Activated CD4-positive, alpha-beta memory T cell treated with anti-CD3 and anti-CD28 coated beads, Interleukin-2, amount 10 ng/mL, durations not matched to agents 7 days and 5 days (primary cell): ENCODE measurements around the gene ATP9B. TPM values are rescaled to one million over a fixed set of nuclear protein-coding genes. Genes with fewer than 3 reads are reported as not detected.

Source experiments
- CTCF ChIA-PET: fragments of 350-600 bp; sonication (Branson Sonifier 250); formaldehyde crosslinking; loops from one replicate; lab custom pipeline; 2021; ENCODE audit warnings: antibody characterized with exemption, inconsistent platforms; lab: Charles Lee
- POLR2A ChIA-PET: fragments of 350-600 bp; sonication (Branson Sonifier 250); formaldehyde crosslinking; loops from one replicate; lab custom pipeline; 2021; ENCODE audit warnings: antibody characterized with exemption; lab: Charles Lee
- DNase-seq: peaks from one replicate; pipeline ENCODE4 v3.0.0-alpha.2; 2020
- H3K27ac Mint-ChIP-seq: one replicate; pipeline ENCODE4 v1.8.0; 2021; ENCODE audit warnings: mild to moderate bottlenecking, mixed read lengths
- H3K27me3 Mint-ChIP-seq: one replicate; pipeline ENCODE4 v1.8.0; 2021; ENCODE audit warnings: mixed read lengths
- H3K36me3 Mint-ChIP-seq: one replicate; pipeline ENCODE4 v1.8.0; 2021; ENCODE audit warnings: low read depth, mixed read lengths
- H3K4me1 Mint-ChIP-seq: one replicate; pipeline ENCODE4 v1.8.0; 2021; ENCODE audit warnings: mixed read lengths
- H3K4me3 Mint-ChIP-seq: one replicate; pipeline ENCODE4 v1.8.0; 2021; ENCODE audit warnings: mild to moderate bottlenecking, mixed read lengths
- H3K9me3 Mint-ChIP-seq: one replicate; pipeline ENCODE4 v1.8.0; 2021; ENCODE audit warnings: mixed read lengths
- total RNA-seq, 2 experiments: library from RNA; stranded (reverse); gene quantifications; one replicate each; pipeline ENCODE4 v1.2.3, GENCODE V29; 2021

The ATP9B gene
- total RNA-seq, 2 experiments from 2014 or later: 25.7 to 27.2 TPM

DNA sequence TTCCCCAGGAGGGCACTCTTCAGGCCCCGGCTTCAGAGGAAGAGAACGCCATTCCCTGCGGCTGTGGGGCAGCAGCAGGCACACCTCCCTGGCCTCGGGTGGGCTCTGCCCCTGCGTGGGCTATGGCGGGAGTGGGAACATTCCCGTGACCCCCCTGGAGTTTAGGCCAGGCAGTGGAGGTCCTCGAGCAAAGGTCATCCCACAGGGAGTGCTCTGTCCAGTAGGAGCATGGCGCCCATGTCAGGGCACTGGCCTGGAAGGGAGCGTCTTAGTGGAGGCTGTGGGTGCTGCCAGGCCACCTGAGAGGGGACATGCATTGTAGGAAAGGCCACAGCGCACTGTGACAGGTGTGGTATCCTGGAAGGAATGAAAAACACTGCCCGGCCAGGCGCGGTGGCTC is 317.4 kb downstream of the ATP9B start:
- Mint-ChIP-seq H3K36me3 (no peaks in the 10 kb centered on the region), H3K9me3 (no peaks in the 10 kb centered on the region), H3K4me1 (no peaks in the 10 kb centered on the region), H3K4me3 (no peak overlapping the region), H3K27me3 (peaks cover 28% of the 10 kb centered on the region), H3K27ac (no peak overlapping the region)
- CTCF ChIA-PET: no interaction called here
- POLR2A ChIA-PET: no interaction called here
- DNase-seq: no peak

DNA sequence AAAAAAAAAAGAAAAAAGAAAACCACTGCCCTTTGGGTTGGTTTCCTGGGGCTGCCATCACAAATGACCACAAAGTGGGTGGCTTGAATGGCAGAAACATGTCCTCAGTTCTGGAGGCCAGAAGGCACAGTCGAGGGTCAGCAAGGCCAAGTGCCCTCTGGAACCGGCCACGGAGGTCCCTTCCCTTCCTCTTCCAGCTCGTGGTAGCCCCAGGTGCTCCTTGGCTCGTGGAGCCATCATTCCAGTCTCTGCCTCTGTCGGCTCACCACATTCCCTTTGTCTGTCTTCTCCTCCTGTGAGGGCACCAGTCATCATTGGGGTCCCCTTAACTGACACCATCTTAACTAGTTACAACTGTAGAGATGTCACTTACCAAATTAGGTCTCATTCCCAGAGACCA is 318.0 kb downstream of the ATP9B start:
- no peak overlapping the region for H3K27ac Mint-ChIP-seq
- POLR2A ChIA-PET: no interaction called here
- DNase-seq: no peak
- CTCF ChIA-PET: interaction anchor here (2.7 kb wide), 1 partner anchor 8 kb away, joined by 12 read pairs; no protein-coding TSS in a partner anchor
- no peaks in the 10 kb centered on the region for H3K36me3 Mint-ChIP-seq
- H3K4me1 Mint-ChIP-seq: peaks cover 2% of the 10 kb centered on the region
- peaks cover 33% of the 10 kb centered on the region for H3K27me3 Mint-ChIP-seq
- no peak overlapping the region for H3K4me3 Mint-ChIP-seq
- H3K9me3 Mint-ChIP-seq: no peaks in the 10 kb centered on the region

DNA sequence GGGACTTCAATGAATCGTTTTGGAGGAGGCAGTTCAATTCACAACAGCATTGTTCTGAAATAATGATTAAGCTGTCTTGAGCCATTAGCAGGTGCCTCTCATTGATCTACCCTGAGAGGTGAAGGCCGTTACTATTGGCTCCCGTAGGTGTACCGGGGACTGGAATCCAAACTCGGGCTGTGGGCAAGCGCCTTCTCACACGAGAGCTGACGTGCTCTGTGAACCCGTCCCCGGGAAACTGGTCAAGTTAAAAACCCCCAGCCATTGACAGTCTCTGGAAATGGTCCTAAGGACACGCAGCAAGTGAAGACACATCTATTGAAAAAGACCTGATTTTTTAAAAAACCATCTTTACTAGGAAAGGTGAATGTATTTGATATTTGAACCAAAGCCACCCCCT is 318.4 kb downstream of the ATP9B start:
- ChIA-PET CTCF (interaction anchor here (2.7 kb wide), 1 partner anchor 8 kb away, joined by 12 read pairs; no protein-coding TSS in a partner anchor), POLR2A (interaction anchor here (1.2 to 1.8 kb wide), 2 partner anchors 10 to 18 kb away, joined by 3 to 4 read pairs; no protein-coding TSS in a partner anchor)
- Mint-ChIP-seq H3K4me1 (peaks cover 4% of the 10 kb centered on the region), H3K27me3 (peaks cover 37% of the 10 kb centered on the region), H3K36me3 (no peaks in the 10 kb centered on the region), H3K9me3 (no peaks in the 10 kb centered on the region), H3K27ac (no peak overlapping the region), H3K4me3 (no peak overlapping the region)
- DNase-seq: no peak

DNA sequence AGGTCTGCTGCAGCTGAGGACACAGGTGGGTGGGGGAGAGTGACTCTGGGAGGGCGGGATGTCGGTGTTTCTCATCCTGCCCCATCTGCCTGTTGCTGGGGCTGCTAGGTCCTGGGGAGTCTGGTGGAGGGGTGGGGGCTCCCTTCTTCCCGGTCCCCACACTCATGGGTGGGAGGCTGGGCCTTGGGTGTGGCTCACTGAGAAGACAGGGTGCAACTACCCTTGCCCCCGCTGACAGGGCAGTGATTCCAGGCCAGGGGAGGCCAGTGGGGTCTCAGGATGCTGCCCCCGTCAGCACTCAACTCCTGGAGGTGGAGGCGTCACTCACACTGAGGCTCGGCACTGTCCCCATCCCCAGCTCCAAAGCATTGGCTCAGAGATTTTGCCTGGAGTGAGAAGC is 318.8 kb downstream of the ATP9B start:
- H3K36me3 Mint-ChIP-seq: no peaks in the 10 kb centered on the region
- no peak overlapping the region for H3K4me3 Mint-ChIP-seq
- H3K27me3 Mint-ChIP-seq: peaks cover 41% of the 10 kb centered on the region
- ChIA-PET CTCF (interaction anchor here (2.7 kb wide), 1 partner anchor 8 kb away, joined by 12 read pairs; no protein-coding TSS in a partner anchor), POLR2A (interaction anchor here (1.2 to 1.8 kb wide), 2 partner anchors 10 to 17 kb away, joined by 3 to 4 read pairs; no protein-coding TSS in a partner anchor)
- H3K9me3 Mint-ChIP-seq: no peaks in the 10 kb centered on the region
- no peak overlapping the region for H3K27ac Mint-ChIP-seq
- no peak for DNase-seq
- H3K4me1 Mint-ChIP-seq: peaks cover 7% of the 10 kb centered on the region

DNA sequence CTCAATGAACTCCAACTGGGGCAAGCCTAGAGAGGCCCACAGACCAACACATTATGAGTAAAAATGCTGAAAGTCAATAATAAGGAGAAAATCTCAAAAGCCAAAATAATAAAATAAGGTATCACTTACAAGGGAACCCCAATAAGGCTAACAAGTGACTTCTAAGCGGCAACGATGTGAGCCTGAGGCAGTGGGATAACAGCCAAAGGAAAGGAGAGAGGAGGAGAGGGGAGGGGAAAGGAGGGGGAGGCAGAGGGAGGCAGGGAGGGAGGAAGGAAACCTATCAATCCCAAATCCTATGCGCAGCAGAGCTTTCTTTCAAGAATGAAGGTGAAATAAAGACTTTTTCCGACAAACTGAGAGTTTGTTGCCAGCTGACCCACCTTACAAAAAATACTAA is 320.5 kb downstream of the ATP9B start:
- no peak for DNase-seq
- CTCF ChIA-PET: interaction anchor here (1.6 to 2.7 kb wide), 2 partner anchors 10 to 134 kb away, joined by 6 to 12 read pairs; no protein-coding TSS in a partner anchor
- H3K27me3 Mint-ChIP-seq: peaks cover 46% of the 10 kb centered on the region

DNA sequence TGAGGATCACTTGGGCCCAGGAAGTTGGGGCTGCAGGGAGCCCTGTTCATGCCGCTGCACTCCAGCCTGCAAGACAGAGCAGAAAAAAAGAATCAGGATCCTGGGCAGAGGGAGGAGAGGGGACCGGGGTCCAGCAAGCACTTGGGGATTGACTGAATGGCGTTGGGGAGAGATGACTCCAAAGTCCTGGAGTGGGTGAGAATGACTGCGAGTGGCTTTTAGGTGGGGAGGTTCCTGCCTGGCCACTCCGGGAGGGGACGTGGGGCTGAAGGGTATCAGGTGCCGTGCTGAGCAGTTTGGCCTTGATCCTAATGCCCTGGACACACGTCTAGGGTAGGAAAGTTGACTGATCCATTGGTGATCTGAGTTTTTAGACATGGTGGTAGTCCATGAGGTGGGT is 323.0 kb downstream of the ATP9B start:
- Mint-ChIP-seq H3K27me3 (peaks cover 48% of the 10 kb centered on the region), H3K4me1 (peaks cover 14% of the 10 kb centered on the region), H3K9me3 (no peaks in the 10 kb centered on the region), H3K4me3 (peak overlapping the region; percentile 21), H3K27ac (no peak overlapping the region), H3K36me3 (no peaks in the 10 kb centered on the region)
- ChIA-PET POLR2A (interaction anchor here (1.0 to 2.7 kb wide), 3 partner anchors 13 to 124 kb away, joined by 3 to 28 read pairs (median 6); no protein-coding TSS in a partner anchor), CTCF (interaction anchor here (0.7 to 2.1 kb wide), 4 partner anchors 11 to 138 kb away, joined by 4 to 11 read pairs (median 4); no protein-coding TSS in a partner anchor)
- no peak for DNase-seq

More for the DNA sequence above, 320.5 kb downstream of the ATP9B start:
- POLR2A ChIA-PET: no interaction called here
- H3K4me3 Mint-ChIP-seq: no peak overlapping the region
- H3K9me3 Mint-ChIP-seq: no peaks in the 10 kb centered on the region
- H3K36me3 Mint-ChIP-seq: no peaks in the 10 kb centered on the region
- no peak overlapping the region for H3K27ac Mint-ChIP-seq
- H3K4me1 Mint-ChIP-seq: peaks cover 13% of the 10 kb centered on the region

DNA sequence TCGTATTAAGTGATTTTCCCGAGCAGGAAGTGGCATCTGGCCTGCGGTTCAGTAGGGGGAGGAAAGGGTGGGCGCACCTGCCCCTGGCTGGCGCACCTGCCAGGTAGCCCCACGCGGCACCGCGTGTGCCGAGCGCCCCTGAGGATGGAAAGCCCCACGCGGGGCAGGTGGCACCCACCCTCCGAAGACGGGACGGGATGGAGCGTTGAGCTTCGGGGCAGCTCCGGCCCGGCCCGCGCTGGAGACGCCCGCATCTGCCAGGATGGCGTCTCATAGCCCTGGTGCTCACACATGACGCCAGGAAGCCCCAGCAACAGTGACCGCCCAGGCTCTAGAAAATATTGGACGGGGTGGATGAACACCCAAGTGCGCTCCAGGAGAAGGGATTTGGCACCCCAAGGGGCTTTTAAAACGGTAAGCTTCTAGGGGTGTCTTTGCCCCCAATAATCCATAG is 324.0 kb downstream of the ATP9B start:
- Mint-ChIP-seq H3K4me3 (peak overlapping the region; percentile 75), H3K36me3 (no peaks in the 10 kb centered on the region), H3K4me1 (peaks cover 17% of the 10 kb centered on the region), H3K9me3 (no peaks in the 10 kb centered on the region), H3K27ac (no peak overlapping the region), H3K27me3 (peaks cover 44% of the 10 kb centered on the region)
- CTCF ChIA-PET: interaction anchor here (1.3 to 2.1 kb wide), 3 partner anchors 12 to 136 kb away, joined by 3 to 11 read pairs (median 4); no protein-coding TSS in a partner anchor
- no peak for DNase-seq
- POLR2A ChIA-PET: interaction anchor here (0.6 to 2.7 kb wide), 5 partner anchors 12 to 557 kb away, joined by 3 to 28 read pairs (median 4); no protein-coding TSS in a partner anchor

DNA sequence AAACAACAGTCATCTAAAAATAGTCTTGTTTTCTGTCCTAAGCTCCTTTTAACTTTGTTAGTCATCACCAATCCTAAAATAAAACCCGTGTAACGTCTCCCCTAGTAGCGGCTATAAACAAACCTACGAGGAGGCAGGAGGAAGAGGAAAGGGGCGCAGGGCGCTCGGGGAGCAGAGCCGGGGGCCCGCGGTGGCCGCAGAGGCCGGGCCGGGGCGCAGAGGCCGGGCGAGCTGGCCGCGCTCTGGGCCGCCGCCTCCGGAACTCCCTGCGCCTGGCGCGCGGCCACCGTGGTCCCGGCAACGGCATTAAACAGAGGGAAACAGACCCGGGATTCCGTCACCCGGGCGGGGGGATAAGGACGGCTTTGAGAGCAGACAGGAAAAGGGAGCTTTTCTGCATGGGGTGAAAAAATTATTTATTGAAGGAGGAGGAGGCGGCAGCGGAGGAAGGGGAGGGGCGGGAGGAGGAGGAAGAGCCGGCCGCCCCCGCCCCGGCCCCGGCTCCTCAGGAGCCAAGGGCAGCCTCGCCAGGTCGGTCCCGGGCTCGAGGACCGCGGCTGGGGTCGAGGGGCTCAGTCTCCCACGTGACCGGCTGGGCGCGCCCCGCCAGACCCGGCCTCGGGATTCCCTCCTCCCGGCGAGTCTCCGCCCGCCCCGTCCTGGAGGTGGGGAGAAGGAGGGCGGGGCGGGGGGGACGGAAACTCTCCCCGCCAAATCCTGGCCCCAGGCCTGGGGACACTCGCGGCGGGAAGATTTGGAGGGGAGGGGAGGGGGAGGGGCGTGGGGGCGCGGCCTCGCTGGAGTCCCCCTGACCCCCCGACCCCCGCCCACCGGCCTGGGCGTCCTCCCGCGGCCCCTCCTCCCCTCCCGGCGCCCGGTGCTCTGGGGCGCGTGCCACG is 324.7 kb downstream of the ATP9B start:
- H3K27me3 Mint-ChIP-seq: peaks cover 40% of the 10 kb centered on the region
- POLR2A ChIA-PET: interaction anchor here (0.6 to 2.7 kb wide), 5 partner anchors 11 to 556 kb away, joined by 3 to 28 read pairs (median 4); no protein-coding TSS in a partner anchor
- H3K4me3 Mint-ChIP-seq: peak overlapping the region; percentile 75
- no peak overlapping the region for H3K27ac Mint-ChIP-seq
- DNase-seq: peak; percentile 42
- CTCF ChIA-PET: interaction anchor here (1.3 to 2.1 kb wide), 3 partner anchors 13 to 136 kb away, joined by 3 to 11 read pairs (median 4); no protein-coding TSS in a partner anchor
- peaks cover 1% of the 10 kb centered on the region for H3K36me3 Mint-ChIP-seq
- peaks cover 22% of the 10 kb centered on the region for H3K4me1 Mint-ChIP-seq
- H3K9me3 Mint-ChIP-seq: no peaks in the 10 kb centered on the region

DNA sequence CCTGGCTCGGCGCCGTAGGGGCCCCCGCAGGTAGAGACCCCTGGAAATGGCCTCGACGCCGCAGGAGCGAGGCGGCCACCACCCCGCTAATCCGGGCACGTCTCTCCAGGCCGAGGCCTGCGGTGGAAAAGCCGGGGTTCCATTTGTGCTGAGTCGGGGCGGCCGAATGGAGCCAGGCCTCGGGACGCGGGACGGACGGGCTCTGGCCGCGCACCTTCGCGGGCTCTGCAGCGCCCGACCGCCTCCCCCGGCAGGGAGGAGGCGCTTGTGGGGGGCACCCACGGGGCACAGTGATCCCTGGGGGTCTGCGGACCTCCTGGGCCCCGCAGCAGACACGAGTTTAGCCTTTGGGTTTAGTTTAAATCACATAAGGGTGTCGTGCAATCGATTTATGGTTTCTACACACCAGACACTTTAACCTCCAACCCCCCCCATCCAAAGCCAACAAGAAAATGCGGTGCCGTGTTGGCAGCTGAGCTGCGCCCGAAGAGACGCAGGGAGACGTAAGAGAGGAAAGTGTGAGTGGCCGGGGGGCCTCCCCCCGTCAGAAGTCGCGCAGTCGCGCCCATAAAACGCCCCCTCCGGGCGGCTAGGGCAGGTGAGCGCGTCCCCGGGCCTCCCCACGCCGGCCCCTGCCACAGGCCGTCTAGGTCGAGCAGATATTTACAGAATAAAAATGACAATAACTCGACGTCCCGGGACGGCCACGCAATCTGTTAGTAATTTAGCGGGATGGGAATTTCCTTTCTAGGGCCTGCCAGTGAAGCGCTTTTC is 325.5 kb downstream of the ATP9B start:
- Mint-ChIP-seq H3K27ac (no peak overlapping the region), H3K4me3 (peak overlapping the region; percentile 68), H3K36me3 (peaks cover 3% of the 10 kb centered on the region), H3K27me3 (peaks cover 32% of the 10 kb centered on the region), H3K9me3 (no peaks in the 10 kb centered on the region), H3K4me1 (peaks cover 24% of the 10 kb centered on the region)
- DNase-seq: peak; percentile 41
- POLR2A ChIA-PET: interaction anchor here (2.7 to 3.1 kb wide), 2 partner anchors 10 to 121 kb away, joined by 7 to 28 read pairs; no protein-coding TSS in a partner anchor
- CTCF ChIA-PET: no interaction called here

DNA sequence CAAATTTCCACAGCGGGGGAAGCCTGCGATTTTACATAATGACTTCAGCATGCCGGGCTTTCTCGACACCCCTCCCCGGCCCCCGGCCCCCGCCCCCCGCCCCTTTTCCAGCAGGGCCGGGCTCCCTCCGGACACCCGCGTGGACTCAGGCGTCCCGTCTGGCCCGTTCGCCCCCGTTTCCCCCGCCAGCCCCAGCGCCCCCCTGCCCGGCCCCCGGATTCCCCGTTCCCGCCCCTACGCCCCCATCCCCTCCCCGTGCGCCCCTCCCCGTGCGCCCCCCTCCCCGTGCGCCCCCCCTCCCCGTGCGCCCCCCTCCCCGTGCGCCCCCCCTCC is 326.1 kb downstream of the ATP9B start:
- DNase-seq: no peak
- H3K27ac Mint-ChIP-seq: no peak overlapping the region
- CTCF ChIA-PET: no interaction called here
- peaks cover 30% of the 10 kb centered on the region for H3K27me3 Mint-ChIP-seq
- H3K36me3 Mint-ChIP-seq: peaks cover 3% of the 10 kb centered on the region
- H3K4me1 Mint-ChIP-seq: peaks cover 24% of the 10 kb centered on the region
- H3K9me3 Mint-ChIP-seq: no peaks in the 10 kb centered on the region
- POLR2A ChIA-PET: interaction anchor here (2.1 to 4.5 kb wide), 3 partner anchors 11 to 128 kb away, joined by 7 to 39 read pairs (median 20); no protein-coding TSS in a partner anchor
- H3K4me3 Mint-ChIP-seq: peak overlapping the region; percentile 68

DNA sequence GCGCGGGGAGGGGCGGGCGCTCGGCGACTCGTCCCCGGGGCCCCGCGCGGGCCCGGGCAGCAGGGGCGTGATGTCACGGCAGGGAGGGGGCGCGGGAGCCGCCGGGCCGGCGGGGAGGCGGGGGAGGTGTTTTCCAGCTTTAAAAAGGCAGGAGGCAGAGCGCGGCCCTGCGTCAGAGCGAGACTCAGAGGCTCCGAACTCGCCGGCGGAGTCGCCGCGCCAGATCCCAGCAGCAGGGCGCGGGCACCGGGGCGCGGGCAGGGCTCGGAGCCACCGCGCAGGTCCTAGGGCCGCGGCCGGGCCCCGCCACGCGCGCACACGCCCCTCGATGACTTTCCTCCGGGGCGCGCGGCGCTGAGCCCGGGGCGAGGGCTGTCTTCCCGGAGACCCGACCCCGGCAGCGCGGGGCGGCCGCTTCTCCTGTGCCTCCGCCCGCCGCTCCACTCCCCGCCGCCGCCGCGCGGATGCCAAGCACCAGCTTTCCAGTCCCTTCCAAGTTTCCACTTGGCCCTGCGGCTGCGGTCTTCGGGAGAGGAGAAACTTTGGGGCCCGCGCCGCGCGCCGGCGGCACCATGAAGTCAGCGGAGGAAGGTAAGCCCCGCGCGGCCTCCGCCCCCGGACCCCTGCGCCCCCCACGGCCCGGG is 326.7 kb downstream of the ATP9B start, which contains the start of gene NFATC1:
Gene NFATC1 (plus strand): TSS at position 170 of the 644 bp plus-strand sequence. CDS start 295 bp downstream, at position 465.
- H3K27ac Mint-ChIP-seq: no peak within 1 kb of the TSS
- peak; percentile 57 for DNase-seq
- POLR2A ChIA-PET: interaction anchor here (1.0 to 4.5 kb wide), 5 partner anchors 10 to 283 kb away, joined by 3 to 39 read pairs (median 7); no protein-coding TSS in a partner anchor
- H3K4me1 Mint-ChIP-seq: peaks cover 24% of the 10 kb centered on the region
- H3K36me3 Mint-ChIP-seq: peaks cover 5% of the 10 kb centered on the region
- peak within 1 kb of the TSS; percentile 75 for H3K4me3 Mint-ChIP-seq
- peaks cover 24% of the 10 kb centered on the region for H3K27me3 Mint-ChIP-seq
- CTCF ChIA-PET: interaction anchor here (1.3 to 2.8 kb wide), 3 partner anchors 9 to 128 kb away, joined by 3 to 15 read pairs (median 5); no protein-coding TSS in a partner anchor
- H3K9me3 Mint-ChIP-seq: no peaks in the 10 kb centered on the region
